C4-2B (cell line): Measurements from ENCODE around the gene ARHGEF26.

ENCODE experiments used
- ZFX ChIP-seq: fragments of 450-650 bp; IDR thresholded peaks from 2 replicates; pipeline ENCODE4 v1.6.1; 2017
- TF ChIP-seq, protein P1 (sequence below): fragments of 450-650 bp; conservative IDR thresholded peaks from 2 replicates; pipeline ENCODE4 v1.5.1; 2017; ENCODE audit warnings: mild to moderate bottlenecking

DNA sequence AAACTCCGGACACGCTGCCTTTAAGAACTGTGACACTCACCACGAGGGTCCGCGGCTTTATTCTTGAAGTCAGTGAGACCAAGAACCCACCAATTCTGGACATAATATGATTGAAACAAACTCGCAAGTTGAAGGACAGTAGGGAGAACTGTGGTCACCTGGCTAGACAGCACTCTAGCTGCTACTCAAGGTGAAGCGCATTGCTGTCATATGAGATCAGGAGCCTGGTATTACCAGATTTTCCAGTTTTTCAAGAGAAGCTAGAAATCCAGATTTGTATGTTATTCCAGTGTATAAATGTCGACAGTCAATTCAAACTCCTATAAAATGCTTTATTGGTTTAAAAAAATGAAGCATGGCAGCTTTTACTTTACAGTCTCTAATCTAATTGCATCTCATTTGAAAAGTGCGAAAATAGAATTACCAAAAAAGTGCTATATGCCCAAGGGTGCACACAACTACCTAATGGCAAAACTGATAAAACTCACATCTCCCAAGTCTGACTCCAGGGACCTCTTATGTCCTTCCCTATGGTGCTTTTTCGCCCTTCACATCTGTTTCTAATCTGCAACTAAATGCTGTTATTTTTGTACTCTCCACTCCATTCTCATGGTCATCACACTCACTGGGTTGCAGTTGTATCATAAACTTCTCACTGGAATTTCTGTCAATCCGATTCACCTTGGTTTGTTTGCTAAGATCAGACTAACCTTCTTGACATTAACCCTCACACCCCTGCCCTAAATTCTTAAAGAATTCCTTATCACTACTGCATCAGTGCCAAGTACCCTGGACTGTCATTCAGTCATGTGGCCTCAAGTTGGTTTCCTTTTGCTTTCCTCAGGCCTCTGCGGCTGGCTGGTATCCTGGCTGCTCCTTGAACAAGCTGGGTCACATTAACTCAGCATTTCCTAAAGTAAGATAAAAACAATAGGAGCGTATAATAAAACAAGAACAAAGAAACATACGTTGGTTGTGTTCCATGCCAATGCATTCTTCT, 31.5 kb upstream of the ARHGEF26 start:
- TF ChIP-seq, protein P1, sequence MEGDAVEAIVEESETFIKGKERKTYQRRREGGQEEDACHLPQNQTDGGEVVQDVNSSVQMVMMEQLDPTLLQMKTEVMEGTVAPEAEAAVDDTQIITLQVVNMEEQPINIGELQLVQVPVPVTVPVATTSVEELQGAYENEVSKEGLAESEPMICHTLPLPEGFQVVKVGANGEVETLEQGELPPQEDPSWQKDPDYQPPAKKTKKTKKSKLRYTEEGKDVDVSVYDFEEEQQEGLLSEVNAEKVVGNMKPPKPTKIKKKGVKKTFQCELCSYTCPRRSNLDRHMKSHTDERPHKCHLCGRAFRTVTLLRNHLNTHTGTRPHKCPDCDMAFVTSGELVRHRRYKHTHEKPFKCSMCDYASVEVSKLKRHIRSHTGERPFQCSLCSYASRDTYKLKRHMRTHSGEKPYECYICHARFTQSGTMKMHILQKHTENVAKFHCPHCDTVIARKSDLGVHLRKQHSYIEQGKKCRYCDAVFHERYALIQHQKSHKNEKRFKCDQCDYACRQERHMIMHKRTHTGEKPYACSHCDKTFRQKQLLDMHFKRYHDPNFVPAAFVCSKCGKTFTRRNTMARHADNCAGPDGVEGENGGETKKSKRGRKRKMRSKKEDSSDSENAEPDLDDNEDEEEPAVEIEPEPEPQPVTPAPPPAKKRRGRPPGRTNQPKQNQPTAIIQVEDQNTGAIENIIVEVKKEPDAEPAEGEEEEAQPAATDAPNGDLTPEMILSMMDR, result no peak
- TF ChIP-seq ZFX, result no peak
